AG09309 (cell line): ENCODE data around the gene FHOD3.

ENCODE experiments used
- DNase-seq: peaks from one replicate; pipeline ENCODE4 v3.0.0-alpha.2; 2010; ENCODE audit warnings: low read depth
- H3K4me3 ChIP-seq: 2 replicates; pipeline ENCODE4 v1.5.1; 2011; ENCODE audit warnings: mild to moderate bottlenecking, low read depth, low read length, moderate library complexity; ENCODE audit not compliant: control insufficient read depth
- CTCF ChIP-seq: IDR thresholded peaks from 2 replicates; pipeline ENCODE4 v1.5.1; 2011; ENCODE audit warnings: mild to moderate bottlenecking, low read depth, low read length, inconsistent platforms; ENCODE audit not compliant: insufficient read depth, control insufficient read depth; ENCODE audit errors: missing control alignments

Gene FHOD3

GRCh38 chr18:36389027-36389426, 91.5 kb downstream of the FHOD3 start:
- TF ChIP-seq CTCF, result no peak
- no peak overlapping the region for H3K4me3 ChIP-seq
- no peak for DNase-seq

- H3K4me3 ChIP-seq, result no peak overlapping the region
- no peak for TF ChIP-seq CTCF
- DNase-seq, result no peak
Observed at GRCh38 chr18:36389811-36390581, 92.5 kb downstream of the FHOD3 start.

GRCh38 chr18:36391426-36392145, 94.1 kb downstream of the FHOD3 start:
- DNase-seq, result no peak
- no peak for TF ChIP-seq CTCF
- H3K4me3 ChIP-seq, result no peak overlapping the region

- no peak for TF ChIP-seq CTCF
- no peak overlapping the region for H3K4me3 ChIP-seq
- DNase-seq, result no peak
Observed at GRCh38 chr18:36392164-36392978, 94.9 kb downstream of the FHOD3 start.

GRCh38 chr18:36392979-36393287, 95.4 kb downstream of the FHOD3 start:
- DNase-seq, result no peak
- no peak for TF ChIP-seq CTCF
- no peak overlapping the region for H3K4me3 ChIP-seq

GRCh38 chr18:36394486-36394885, 97.0 kb downstream of the FHOD3 start:
- no peak for DNase-seq
- no peak for TF ChIP-seq CTCF
- no peak overlapping the region for H3K4me3 ChIP-seq
